Suppressor macrophage treated with lipopolysaccharide for 1 hour (primary cell): ENCODE results near the gene METTL25.
"Not testable (repeated sequence)": the region's sequence is repeated elsewhere in the genome, so short reads cannot be mapped to it uniquely, and the experiment has no call there.

Experiments used
- DNase-seq, 3 donors: peaks; one replicate each; pipeline ENCODE4 v3.0.0-alpha.2; 2020 to 2022

Gene METTL25, protein sequence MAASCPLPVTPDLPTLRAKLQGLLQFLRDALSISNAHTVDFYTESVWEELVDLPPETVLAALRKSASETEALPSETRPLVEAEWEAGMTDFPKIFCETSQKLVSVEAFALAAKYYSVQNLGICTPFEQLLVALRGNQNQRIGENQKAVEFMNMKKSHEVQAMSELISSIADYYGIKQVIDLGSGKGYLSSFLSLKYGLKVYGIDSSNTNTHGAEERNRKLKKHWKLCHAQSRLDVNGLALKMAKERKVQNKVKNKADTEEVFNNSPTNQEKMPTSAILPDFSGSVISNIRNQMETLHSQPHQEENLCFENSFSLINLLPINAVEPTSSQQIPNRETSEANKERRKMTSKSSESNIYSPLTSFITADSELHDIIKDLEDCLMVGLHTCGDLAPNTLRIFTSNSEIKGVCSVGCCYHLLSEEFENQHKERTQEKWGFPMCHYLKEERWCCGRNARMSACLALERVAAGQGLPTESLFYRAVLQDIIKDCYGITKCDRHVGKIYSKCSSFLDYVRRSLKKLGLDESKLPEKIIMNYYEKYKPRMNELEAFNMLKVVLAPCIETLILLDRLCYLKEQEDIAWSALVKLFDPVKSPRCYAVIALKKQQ

GRCh38 chr12:82358200-82359114 is at the start of gene METTL25, which contains the start of gene CCDC59:
METTL25 (plus strand) TSS chr12:82358529; CDS start chr12:82358566, 37 bp downstream.
CCDC59 (minus strand) TSS chr12:82358387; CDS start chr12:82358376, 11 bp downstream.
- peak; percentile 97 to 100 (median 99) for DNase-seq

DNA sequence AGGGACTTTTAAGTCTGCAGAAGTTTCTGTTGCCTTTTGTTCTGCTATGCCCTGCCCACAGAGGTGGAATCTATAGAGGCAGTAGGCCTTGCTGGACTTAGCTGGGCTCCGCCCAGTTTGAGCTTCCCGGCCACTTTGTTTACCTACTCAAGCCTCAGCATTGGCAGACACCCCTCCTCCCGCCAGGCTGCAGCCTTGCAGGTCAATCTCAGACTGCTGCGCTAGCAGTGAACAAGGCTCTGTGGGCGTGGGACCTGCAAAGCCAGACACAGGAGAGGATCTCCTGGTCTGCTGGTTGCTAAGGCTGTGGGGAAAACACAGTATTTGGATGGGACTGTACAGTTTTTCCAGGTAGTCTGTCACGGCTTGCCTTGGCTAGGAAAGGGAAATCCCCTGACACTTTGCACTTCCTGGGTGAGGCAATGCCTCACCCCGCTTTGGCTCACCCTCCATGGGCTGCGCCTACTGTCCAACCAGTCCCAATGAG is 43.9 kb upstream of the METTL25 start:
- DNase-seq, result no peak

GRCh38 chr12:82319276-82319675 is 39.1 kb upstream of the METTL25 start:
- no peak for DNase-seq

DNA sequence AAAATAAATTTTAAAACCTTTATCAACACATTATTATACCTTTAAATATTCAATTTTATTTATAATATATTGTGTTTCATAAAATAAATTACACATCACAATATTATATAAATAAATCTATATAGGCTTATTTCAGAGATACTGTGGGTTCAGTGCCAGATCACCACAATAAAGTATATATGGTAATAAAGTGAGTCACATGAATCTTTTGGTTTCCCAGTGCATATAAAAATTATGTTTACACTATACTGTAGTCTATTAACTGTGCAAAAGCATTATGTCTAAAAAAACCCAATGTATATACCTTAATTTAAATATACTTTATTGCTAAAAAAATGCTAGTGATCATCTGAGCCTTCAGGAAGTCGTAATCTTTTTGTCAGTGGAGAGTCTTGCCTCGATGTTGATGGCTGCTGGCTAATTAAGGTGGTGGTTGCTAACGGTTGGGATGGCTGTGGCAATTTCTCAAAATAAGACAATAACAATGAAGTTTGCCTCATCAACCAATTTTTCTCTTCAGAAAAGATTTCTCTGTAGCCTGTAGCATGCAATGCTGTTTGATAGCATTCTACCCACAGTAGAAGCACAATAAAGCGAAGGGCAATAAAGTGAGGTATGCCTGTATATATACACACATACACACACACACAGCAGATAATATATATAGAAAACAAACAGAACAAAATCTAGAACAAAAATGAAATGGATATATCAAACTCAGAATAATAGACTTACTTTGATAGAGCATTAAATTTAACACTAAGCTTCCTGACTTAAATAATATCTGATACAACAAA is 32.6 kb upstream of the METTL25 start:
- no peak for DNase-seq

DNA sequence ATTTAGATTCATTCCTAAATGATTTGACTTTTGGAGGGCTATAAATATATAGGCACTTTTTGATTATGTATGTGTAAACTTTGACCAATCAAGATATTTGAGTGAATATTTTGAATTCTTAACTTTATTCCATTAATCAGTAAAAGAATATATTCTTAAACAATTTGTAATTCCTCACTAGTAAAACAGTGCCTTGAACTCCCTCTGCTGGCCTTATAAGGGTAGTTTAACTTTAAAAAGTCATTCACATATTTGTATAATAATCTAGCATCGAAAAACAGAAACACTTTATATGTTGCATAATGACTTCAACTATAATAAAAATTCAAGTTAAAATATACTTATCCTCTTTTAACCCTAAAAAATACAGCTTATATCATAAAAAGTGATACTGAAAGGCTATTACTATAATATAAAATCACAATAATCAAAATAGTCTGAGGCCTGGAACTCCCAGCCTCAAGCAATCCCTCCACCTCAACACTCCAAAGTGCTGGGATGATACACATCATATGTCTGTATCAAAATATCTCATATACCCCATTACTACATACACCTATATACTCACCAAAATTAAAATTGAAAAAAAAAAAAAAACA is 31.3 kb upstream of the METTL25 start:
- DNase-seq, result peak; percentile 46 to 57 (median 49)

DNA sequence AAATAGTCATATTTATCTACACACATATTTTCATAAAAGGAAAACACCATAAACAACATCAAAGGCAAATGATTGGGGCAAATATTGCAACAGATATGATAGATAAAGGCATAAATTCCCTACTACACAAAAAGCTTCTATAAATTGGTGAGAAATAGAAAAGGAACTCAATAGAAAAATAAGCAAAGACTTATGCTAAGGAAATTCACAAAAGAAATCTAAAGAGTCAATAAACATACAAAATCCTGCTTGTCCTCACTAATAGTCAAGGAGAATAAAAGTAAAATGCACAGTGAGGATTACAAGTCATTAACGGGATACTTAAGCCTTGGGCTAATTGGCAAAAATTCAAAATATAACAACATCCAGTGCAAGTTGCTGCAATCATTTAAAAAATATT is 30.5 kb upstream of the METTL25 start:
- DNase-seq, result no peak

- no peak for DNase-seq
These were observed 28.8 kb upstream of the METTL25 start for GRCh38 chr12:82329508-82329907.

DNA sequence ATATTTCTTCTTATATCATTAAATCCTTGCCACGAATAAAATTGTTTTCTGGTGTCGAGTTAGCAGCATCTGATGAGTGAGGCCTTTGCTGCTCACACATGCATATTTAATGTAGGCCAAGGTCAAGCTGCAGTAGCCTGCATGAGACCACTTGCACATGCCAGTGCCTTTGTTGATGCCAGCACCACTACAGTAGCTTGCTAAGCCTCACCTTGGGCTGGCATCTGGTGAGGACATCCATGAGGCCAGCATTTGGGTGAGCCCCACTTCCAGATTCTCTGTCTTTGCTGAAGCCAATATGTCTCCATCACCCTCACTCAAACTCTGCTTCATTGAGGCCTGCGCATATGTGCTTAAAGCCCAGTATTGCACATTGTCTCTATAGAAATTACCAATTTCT is 8.2 kb upstream of the METTL25 start:
- no peak for DNase-seq

DNA sequence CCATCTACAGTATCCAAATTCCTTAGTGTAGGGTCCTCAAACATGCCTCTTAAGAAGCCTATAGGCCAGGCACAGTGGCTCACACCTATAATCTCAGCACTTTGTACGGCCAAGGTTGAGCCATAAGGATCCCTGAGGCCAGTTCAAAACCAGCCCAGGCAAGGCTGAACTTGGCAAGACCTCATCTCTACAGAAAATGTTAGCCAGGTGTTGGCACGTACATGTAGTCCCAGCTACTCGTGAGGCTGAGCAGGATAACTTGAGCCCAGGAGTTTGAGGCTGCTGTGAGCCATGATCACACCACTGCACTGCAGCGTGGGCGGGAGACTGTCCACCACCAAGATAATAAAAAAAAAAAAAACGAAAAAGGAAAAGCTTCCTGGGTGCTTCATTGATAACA is 6.9 kb upstream of the METTL25 start:
- DNase-seq, result no peak

GRCh38 chr12:82357340-82357739 is 989 bp upstream of the METTL25 start:
- no peak for DNase-seq

GRCh38 chr12:82357845-82358199 is 507 bp upstream of the METTL25 start:
- peak in 1 of 3 donors; percentile 17 for DNase-seq

GRCh38 chr12:82359115-82359478 is 768 bp downstream of the METTL25 start:
- no peak for DNase-seq

DNA sequence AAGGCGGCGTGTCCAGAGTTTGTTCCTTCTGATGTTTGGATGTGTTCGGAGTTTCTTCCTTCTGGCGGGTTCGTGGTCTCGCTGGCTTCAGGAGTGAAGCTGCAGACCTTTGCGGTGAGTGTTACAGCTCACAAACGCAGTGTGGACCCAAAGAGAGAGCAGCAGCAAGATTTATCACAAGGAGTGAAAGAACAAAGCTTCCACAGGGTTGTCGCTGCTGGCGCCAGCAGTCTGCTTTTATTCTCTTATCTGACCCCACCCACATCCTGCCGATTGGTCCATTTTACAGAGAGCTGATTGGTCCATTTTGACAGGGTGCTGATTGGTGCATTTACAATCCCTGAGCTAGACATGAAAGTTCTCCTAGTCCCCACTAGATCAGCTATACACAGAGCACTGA is 2.5 kb downstream of the METTL25 start:
- not testable (repeated sequence) for DNase-seq

DNA sequence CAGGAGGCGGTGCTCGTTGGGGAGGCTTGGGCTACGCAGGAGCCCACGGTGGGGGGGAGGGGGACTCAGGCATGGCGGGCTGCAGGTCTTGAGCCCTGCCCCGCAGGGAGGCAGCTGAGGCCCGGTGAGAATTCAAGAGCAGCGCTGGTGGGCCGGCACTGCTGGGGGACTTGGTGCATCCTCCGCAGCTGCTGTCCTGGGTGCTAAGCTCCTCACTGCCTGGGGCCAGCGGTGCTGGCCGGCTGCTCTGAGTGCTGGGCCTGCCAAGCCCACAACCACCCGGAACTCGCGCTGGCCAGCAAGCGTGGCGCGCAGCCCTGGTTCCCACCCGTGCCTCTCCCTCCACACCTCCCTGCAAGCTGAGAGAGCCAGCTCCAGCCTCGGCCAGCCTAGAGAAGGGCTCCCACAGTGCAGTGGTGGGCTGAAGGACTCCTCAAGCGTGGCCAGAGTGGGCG is 3.2 kb downstream of the METTL25 start:
- DNase-seq, result no peak

- DNase-seq, result no peak
These were observed 5.7 kb downstream of the METTL25 start for GRCh38 chr12:82363990-82364389.

- no peak for DNase-seq
These were observed 7.9 kb downstream of the METTL25 start for GRCh38 chr12:82366197-82366596.

- DNase-seq, result no peak
These were observed 16.9 kb downstream of the METTL25 start for GRCh38 chr12:82375201-82375600.

DNA sequence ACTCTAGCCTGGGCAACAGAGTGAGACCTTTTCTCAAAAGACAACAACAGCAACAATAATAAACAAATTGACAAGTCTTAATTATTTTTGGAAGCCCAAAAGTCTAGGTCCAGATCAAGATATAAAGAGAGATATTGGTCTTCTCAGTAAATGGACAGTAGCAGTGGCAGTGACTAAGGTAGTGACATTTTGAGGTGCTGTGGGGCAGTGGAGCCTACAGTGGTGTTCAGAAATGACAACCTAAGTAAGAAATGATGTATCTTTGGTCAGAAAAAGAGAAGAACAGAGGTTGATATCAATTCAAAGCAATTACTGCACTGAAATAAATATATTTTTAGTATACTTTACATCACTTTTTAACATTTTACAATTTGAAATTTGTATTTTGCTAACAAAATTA is 20.7 kb downstream of the METTL25 start:
- DNase-seq, result no peak

GRCh38 chr12:82383930-82384552 is 25.7 kb downstream of the METTL25 start:
- DNase-seq, result no peak

GRCh38 chr12:82398879-82399278 is 40.5 kb downstream of the METTL25 start:
- DNase-seq, result no peak

DNA sequence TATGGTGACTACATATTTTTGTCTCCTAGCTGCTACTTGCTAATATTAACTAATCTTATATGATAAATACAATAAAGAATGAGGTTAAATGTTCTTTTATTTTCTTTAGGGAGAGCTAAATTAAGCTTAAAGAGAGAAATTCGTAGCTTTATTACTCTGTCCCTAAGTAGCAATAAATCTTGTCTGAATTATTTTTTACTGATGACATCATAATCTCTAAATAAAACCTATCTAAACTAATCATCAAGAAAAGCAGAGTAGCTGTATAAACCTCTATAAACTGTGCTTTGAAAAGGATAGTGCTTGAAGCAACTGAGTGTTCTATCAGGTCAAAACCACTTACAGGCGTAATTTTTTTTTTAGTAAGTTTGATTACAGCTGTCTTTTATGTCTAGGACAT is 42.5 kb downstream of the METTL25 start:
- no peak for DNase-seq
